ENCODE measurements around the gene HHAT.
A peak's percentile ranks its signal among the peaks of the same experiment; 100 is the strongest.

HHAT gene

GRCh38 chr1:210385228-210385627 lies 56.5 kb downstream of the HHAT start:
- TF ChIP-seq CTCF (IDR thresholded peaks at IDR 0.05) (no peak), ZFX (IDR thresholded peaks at IDR 0.05; ENCODE audit: borderline replicate concordance) (no peak)
- peak overlapping the region; percentile 53 for H3K27ac ChIP-seq

- TF ChIP-seq CTCF (IDR thresholded peaks at IDR 0.05), result no peak
- no peak for TF ChIP-seq ZFX (IDR thresholded peaks at IDR 0.05; ENCODE audit: borderline replicate concordance)
- no peak overlapping the region for H3K27ac ChIP-seq
Observed at GRCh38 chr1:210394281-210394821, 65.6 kb downstream of the HHAT start.

GRCh38 chr1:210396541-210396940 lies 67.8 kb downstream of the HHAT start:
- no peak for TF ChIP-seq CTCF (IDR thresholded peaks at IDR 0.05)
- no peak for TF ChIP-seq ZFX (IDR thresholded peaks at IDR 0.05; ENCODE audit: borderline replicate concordance)
- H3K27ac ChIP-seq, result no peak overlapping the region

- no peak overlapping the region for H3K27ac ChIP-seq
- TF ChIP-seq CTCF (IDR thresholded peaks at IDR 0.05), result no peak
- TF ChIP-seq ZFX (IDR thresholded peaks at IDR 0.05; ENCODE audit: borderline replicate concordance), result no peak
Observed at GRCh38 chr1:210397252-210397651, 68.5 kb downstream of the HHAT start.

- no peak overlapping the region for H3K27ac ChIP-seq
- TF ChIP-seq ZFX (IDR thresholded peaks at IDR 0.05; ENCODE audit: borderline replicate concordance) (no peak), CTCF (IDR thresholded peaks at IDR 0.05) (no peak)
Observed at GRCh38 chr1:210397681-210398080, 69.0 kb downstream of the HHAT start.

- no peak for TF ChIP-seq CTCF (IDR thresholded peaks at IDR 0.05)
- no peak for TF ChIP-seq ZFX (IDR thresholded peaks at IDR 0.05; ENCODE audit: borderline replicate concordance)
- no peak overlapping the region for H3K27ac ChIP-seq
Observed at GRCh38 chr1:210398466-210398865, 69.8 kb downstream of the HHAT start.

- peak; percentile 93 for TF ChIP-seq CTCF (IDR thresholded peaks at IDR 0.05)
- TF ChIP-seq ZFX (IDR thresholded peaks at IDR 0.05; ENCODE audit: borderline replicate concordance), result no peak
- no peak overlapping the region for H3K27ac ChIP-seq
Observed at GRCh38 chr1:210400043-210400840, 71.5 kb downstream of the HHAT start.

Measured in 22Rv1 (cell line).